ENCODE results near the gene VPS36. TPM values are rescaled to one million over a fixed set of nuclear protein-coding genes. Genes with fewer than 3 reads are reported as not detected.
A peak's percentile ranks its signal among the peaks of the same experiment; 100 is the strongest.

VPS36 gene
- total and polyA plus RNA-seq, 12 donors: 14.4 to 36.5 (median 32.2) TPM

DNA sequence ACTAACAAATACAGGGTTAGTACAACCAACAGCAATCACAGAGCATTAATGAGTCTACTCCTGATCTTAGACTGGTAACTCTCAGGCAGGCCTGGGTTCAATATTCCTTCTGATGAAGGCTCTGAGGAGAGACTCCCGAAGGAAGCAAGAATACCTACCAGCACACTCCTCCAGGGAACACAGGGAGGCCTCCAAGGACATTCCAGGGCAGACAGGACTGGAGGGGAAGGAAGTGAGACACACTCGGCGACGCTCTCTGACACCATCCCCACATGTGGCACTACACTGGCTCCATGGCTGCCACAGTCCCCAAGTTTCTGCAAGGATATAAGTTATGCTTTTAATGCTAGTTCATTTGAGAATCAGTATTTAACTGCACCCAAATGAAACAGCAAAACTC, 64.6 kb downstream of the VPS36 start:
- Histone ChIP-seq H3K4me3 (no peak overlapping the region), H3K27me3 (no peaks in the 10 kb centered on the region), H3K36me3 (peaks cover 0 to 42% (median 0%) of the 10 kb centered on the region in 9 donors), H3K27ac (no peak overlapping the region), H3K4me1 (peaks cover 0 to 41% (median 7%) of the 10 kb centered on the region in 9 donors), H3K9me3 (peaks cover 0 to 5% (median 0%) of the 10 kb centered on the region in 11 donors)
- DNase-seq (no peak), ATAC-seq (peak in 1 of 8 donors; percentile 35)
- TF ChIP-seq, protein P1, sequence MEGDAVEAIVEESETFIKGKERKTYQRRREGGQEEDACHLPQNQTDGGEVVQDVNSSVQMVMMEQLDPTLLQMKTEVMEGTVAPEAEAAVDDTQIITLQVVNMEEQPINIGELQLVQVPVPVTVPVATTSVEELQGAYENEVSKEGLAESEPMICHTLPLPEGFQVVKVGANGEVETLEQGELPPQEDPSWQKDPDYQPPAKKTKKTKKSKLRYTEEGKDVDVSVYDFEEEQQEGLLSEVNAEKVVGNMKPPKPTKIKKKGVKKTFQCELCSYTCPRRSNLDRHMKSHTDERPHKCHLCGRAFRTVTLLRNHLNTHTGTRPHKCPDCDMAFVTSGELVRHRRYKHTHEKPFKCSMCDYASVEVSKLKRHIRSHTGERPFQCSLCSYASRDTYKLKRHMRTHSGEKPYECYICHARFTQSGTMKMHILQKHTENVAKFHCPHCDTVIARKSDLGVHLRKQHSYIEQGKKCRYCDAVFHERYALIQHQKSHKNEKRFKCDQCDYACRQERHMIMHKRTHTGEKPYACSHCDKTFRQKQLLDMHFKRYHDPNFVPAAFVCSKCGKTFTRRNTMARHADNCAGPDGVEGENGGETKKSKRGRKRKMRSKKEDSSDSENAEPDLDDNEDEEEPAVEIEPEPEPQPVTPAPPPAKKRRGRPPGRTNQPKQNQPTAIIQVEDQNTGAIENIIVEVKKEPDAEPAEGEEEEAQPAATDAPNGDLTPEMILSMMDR (IDR thresholded peaks at IDR 0.05): no peak
- intact Hi-C loops (cut with DNase I): no loop called here
- WGBS, 2 donors: 65 to 81% methylated on average over 4 of the region's 4 CpGs

GRCh38 chr13:52383366-52383765, 67.1 kb downstream of the VPS36 start:
- no peak overlapping the region for H3K27ac ChIP-seq
- H3K9me3 ChIP-seq: peaks cover 0 to 4% (median 0%) of the 10 kb centered on the region in 11 donors
- peaks cover 0 to 57% (median 0%) of the 10 kb centered on the region in 9 donors for H3K36me3 ChIP-seq
- ATAC-seq (peak in 1 of 8 donors; percentile 31), DNase-seq (no peak)
- TF ChIP-seq, protein P1 (IDR thresholded peaks at IDR 0.05): no peak
- intact Hi-C loops (cut with DNase I): no loop called here
- no peaks in the 10 kb centered on the region for H3K27me3 ChIP-seq
- peaks cover 0 to 25% (median 7%) of the 10 kb centered on the region in 9 donors for H3K4me1 ChIP-seq
- H3K4me3 ChIP-seq: no peak overlapping the region
- WGBS, 2 donors: 27 to 36% methylated on average over 1 of the region's 1 CpG

GRCh38 chr13:52378312-52378711, 72.1 kb downstream of the VPS36 start:
- H3K27ac ChIP-seq: no peak overlapping the region
- no peaks in the 10 kb centered on the region for H3K9me3 ChIP-seq
- no peak for DNase-seq
- H3K27me3 ChIP-seq: no peaks in the 10 kb centered on the region
- intact Hi-C loops (cut with DNase I): no loop called here
- TF ChIP-seq, protein P1 (IDR thresholded peaks at IDR 0.05): no peak
- ATAC-seq: no peak
- H3K4me1 ChIP-seq: peaks cover 0 to 2% (median 0%) of the 10 kb centered on the region in 9 donors
- WGBS, 2 donors: 93 to 94% methylated on average over 22 of the region's 22 CpGs
- no peak overlapping the region for H3K4me3 ChIP-seq
- H3K36me3 ChIP-seq: peaks cover 0 to 54% (median 9%) of the 10 kb centered on the region in 9 donors

DNA sequence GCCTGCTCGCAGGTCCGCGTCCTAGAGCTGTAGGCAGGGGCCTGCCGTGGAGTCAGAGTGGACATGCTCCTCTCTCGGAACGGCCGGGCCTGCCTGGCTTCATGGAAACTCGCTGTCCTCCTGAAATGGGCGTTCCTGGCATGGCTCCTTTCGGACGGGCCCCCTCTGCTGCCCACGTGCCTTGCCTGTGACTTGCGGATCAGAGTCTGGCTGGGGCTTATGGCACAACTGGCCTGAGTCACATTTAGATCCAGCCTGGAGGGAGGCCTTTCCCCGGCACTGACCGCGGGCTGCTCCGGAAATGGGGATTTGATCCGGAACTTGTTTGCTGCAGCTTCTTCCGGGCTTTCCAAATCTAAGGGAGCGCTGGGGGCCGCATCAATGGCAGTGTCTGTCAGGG, 72.5 kb downstream of the VPS36 start:
- intact Hi-C loops (cut with DNase I): no loop called here
- TF ChIP-seq, protein P1 (IDR thresholded peaks at IDR 0.05): no peak

More for the DNA sequence above, 72.5 kb downstream of the VPS36 start:
- Histone ChIP-seq H3K27ac (no peak overlapping the region), H3K27me3 (no peaks in the 10 kb centered on the region), H3K36me3 (peaks cover 0 to 50% (median 9%) of the 10 kb centered on the region in 9 donors), H3K9me3 (no peaks in the 10 kb centered on the region), H3K4me1 (no peaks in the 10 kb centered on the region), H3K4me3 (no peak overlapping the region)
- 95 to 96% methylated on average over 21 of the region's 21 CpGs for WGBS, 2 donors
- DNase-seq: no peak
- ATAC-seq: no peak
